Measurements from ENCODE around the gene SLAIN2.

DNA sequence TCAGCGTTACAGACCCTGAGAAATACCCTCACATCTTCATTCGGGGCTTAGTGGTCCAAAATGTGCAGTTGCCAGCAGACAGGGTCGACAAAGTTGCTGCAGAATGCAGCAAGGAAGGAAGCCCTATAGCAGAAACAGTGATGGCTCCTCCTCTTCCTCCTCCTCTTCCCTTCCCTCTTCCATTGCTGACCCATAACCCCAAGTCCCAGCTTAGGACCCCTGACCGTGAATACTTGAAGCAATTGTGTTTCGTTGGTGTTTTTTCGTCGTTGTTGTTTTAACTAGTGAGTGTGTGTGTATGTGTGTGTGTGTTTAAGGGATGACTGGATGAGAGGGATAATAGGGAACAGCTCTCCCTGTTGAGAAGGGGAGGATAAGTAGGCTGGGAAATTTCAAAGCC is 69.5 kb downstream of the SLAIN2 start:
- no peak for TF ChIP-seq ZNF274 (IDR thresholded peaks at IDR 0.05; ENCODE audit: low read depth, low read length)
- TF ChIP-seq YY1 (IDR thresholded peaks at IDR 0.05; ENCODE audit: insufficient read depth, insufficient read length) = no peak

All from NT2/D1 (cell line).